Measurements from ENCODE around the gene RET. TPM values are rescaled to one million over a fixed set of nuclear protein-coding genes. Genes with fewer than 3 reads are reported as not detected.

The RET gene
- total RNA-seq, 1 donor from 2014 or later, result 8.4 TPM

DNA sequence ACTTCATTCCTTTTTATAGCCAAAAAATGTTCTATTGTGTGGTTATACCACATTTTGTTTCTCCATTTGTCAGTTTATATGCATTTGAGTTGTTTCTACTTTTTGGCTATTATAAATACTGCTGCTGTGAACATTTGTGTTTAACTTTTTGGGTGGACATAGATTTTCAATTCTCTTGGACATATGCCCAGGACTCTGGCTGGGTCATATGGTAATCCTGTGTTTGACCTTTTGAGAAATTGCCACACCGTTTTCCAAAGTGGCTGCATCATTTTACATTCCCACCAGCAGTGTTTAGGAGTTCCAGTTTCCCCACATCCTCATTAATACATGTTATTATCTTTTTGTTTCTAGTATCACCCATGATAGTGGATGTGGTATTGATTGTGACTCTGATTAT is 100.7 kb downstream of the RET start:
- no peak for ATAC-seq

More for the DNA sequence above, 100.7 kb downstream of the RET start:
- no peak for DNase-seq
- intact Hi-C loops (cut with micrococcal nuclease), result no loop called here

Other genes with a start within 250 kb of the RET start
- gene CSGALNACT2, start 61.4 kb downstream of the RET start, total RNA-seq, result 7.7 TPM
- gene RASGEF1A, start 190.0 kb downstream of the RET start, total RNA-seq, result 2.7 TPM

Data from left ventricle myocardium superior (tissue), 1 donor.